IPS-18a (cell line): ENCODE results near the gene UBIAD1.

Experiments used
- H3K27ac ChIP-seq: one replicate; pipeline ENCODE4 v1.5.1; 2013; ENCODE audit warnings: low read length
- H3K27me3 ChIP-seq: one replicate; pipeline ENCODE4 v1.6.1; 2013; ENCODE audit warnings: mild to moderate bottlenecking, low read length; ENCODE audit not compliant: control insufficient read depth, insufficient read depth
- H3K36me3 ChIP-seq: one replicate; pipeline ENCODE4 v1.6.1; 2013; ENCODE audit warnings: low read depth, low read length; ENCODE audit not compliant: control insufficient read depth
- H3K4me1 ChIP-seq: one replicate; pipeline ENCODE4 v1.6.1; 2013; ENCODE audit warnings: low read depth, low read length; ENCODE audit not compliant: control insufficient read depth
- H3K4me3 ChIP-seq: one replicate; pipeline ENCODE4 v1.5.1; 2013; ENCODE audit warnings: low read length
- H3K9ac ChIP-seq: one replicate; pipeline ENCODE4 v1.6.1; 2013; ENCODE audit warnings: mild to moderate bottlenecking, low read length, moderate library complexity
- H3K9me3 ChIP-seq: one replicate; pipeline ENCODE4 v1.6.1; 2013; ENCODE audit warnings: low read depth, low read length; ENCODE audit not compliant: control insufficient read depth

UBIAD1 gene

DNA sequence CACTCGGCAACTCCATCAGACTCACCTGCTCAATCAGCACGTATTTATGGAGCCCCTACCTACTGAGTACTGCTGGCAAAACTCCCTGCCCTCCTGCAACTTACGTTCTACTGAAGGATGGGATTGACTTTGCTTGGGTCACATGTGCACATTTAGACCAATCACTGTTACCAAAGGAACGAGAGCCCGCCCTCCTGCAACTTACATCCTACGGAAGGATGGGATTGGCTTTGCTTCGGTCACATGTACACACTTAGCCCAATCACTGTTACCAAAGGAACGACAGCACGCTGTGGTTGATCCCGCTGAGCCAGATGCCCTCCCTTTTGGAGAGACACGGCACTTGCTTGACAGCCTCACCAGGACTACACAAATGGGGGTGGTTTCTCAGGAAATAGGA, 46.0 kb downstream of the UBIAD1 start:
- Histone ChIP-seq H3K27ac (no peak overlapping the region), H3K9ac (no peak overlapping the region), H3K4me1 (peaks cover 2% of the 10 kb centered on the region), H3K9me3 (no peaks in the 10 kb centered on the region), H3K27me3 (no peaks in the 10 kb centered on the region), H3K36me3 (no peaks in the 10 kb centered on the region), H3K4me3 (no peak overlapping the region)

DNA sequence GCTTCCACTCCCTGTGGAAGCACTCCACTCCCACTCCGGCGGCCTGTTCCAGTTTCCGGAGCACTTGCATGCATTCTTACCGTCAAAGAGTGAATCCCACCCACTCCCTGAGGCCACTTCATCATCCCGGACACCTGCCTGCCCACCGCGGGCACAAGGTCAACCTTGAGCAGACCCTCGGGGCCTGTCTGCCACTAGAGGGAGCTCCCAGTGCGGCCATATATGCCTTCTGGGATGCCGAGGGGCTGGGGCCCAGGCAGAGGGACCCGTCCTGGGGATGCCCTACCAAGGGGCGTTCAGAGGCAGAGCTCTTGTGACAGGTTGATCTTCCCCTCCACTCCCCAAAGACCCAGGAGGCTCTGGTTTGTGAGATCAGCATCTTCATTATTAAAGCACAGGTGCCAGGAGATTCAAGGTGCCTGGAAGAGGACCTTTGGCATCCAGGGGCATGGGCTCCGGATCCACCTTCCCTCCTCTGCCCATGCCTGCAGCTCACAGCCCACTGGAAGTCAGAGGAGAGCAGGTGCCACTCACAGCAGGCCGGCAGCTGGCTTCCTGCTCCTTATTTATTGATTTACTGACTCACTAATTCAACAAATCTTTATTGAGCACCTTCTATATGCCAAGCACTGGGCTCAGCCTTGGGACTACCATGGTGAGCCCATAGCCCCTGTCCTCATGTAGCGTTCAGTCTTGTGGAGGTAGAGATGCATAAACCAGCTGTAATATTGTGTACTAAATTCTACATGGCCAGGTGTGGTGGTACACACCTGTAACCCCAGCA, 47.3 kb downstream of the UBIAD1 start:
- Histone ChIP-seq H3K36me3 (no peaks in the 10 kb centered on the region), H3K27ac (no peak overlapping the region), H3K9me3 (no peaks in the 10 kb centered on the region), H3K27me3 (no peaks in the 10 kb centered on the region), H3K4me1 (peaks cover 4% of the 10 kb centered on the region), H3K4me3 (no peak overlapping the region), H3K9ac (no peak overlapping the region)

DNA sequence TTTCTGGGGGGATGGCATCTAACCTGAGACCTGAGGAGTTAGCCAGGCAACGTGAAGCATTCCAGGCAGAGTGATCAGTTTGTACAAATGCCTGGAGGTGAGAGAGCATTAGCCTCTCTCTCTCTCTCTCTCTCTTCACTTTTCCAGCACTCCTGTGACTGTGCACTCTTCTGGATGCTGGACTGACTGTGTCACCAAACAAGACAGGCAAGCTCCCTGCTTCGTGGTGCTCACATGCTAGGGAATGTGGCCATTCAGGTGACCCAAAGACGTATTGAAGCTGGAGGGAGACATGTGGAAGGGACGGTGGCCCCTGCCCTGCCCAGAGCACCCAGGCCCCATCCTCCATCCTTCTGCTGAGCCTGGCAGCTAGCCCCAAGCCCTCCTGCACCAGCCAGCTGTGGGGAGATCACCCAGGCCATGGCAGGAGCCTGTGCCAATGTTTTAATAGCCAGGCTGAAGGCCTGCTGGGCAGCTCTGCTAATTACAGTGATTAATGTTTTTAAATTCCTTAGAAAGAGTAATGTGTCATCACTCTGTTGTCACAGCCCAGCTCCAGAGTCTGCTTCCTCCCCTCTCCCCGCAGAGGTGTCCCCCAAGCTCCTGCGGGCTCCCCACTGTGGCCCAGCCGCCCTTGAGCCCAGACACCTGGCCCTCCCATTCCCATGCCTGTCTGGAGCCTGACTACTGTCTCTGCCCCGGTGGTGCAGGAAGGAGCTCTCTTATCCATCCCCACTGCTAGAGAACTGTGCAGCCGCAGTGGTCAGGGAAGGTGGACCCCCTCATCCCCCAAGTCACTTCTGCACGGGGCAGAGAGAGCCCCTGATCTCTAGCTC, 48.9 kb downstream of the UBIAD1 start:
- H3K36me3 ChIP-seq = no peaks in the 10 kb centered on the region
- no peaks in the 10 kb centered on the region for H3K27me3 ChIP-seq
- no peak overlapping the region for H3K27ac ChIP-seq
- H3K9ac ChIP-seq = no peak overlapping the region
- no peaks in the 10 kb centered on the region for H3K9me3 ChIP-seq
- H3K4me3 ChIP-seq = no peak overlapping the region
- peaks cover 4% of the 10 kb centered on the region for H3K4me1 ChIP-seq

DNA sequence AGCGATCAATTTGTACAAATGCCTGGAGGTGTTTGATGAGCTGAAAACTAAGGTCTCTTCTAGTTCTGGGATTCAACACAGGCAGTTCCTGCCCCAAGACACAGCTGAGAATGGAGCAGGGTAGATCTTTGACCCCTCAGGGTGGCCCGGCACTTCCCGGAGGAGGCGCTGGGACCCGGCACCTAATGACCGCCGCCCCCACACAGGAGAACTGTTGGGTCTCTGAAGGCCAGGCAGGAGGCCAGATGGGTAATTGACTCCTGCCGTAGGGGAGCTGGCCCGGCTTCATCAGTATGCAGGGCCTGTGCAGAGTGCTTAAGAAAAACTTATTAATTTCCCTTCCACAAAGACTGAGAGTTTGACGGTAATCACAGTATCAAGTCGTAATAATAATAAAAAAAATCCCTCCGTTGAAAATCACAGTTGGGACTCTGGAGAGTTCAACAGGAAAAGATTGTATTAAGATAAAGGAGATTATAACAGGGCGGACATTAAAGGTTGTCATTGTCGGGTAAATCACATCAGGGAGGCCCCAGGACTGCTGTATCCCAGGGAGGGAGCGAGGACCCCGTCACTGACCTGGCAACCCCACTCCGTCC, 51.7 kb downstream of the UBIAD1 start:
- H3K9ac ChIP-seq = no peak overlapping the region
- H3K27me3 ChIP-seq = no peaks in the 10 kb centered on the region
- H3K4me3 ChIP-seq = no peak overlapping the region

DNA sequence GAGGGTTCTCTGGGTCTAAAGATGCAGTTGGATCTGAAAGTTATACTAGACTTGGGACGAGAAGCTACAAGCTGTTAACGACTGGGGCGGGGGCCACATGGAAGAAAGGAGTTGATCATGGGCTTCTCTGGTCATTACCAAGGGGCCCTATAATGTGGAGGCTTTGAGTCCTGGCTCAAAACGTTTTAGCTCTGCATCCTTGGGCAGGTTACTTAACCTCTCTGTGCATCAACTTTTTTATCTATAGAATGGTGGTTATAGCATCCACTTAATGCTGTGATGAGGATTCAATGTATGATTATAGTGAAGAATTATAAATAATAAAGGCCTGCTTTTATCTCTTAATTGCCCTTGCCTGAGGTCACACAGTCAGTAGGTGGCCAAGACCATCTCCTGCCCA, 53.1 kb downstream of the UBIAD1 start:
- no peak overlapping the region for H3K9ac ChIP-seq
- H3K4me1 ChIP-seq = peaks cover 4% of the 10 kb centered on the region
- no peak overlapping the region for H3K27ac ChIP-seq
- H3K27me3 ChIP-seq = no peaks in the 10 kb centered on the region
- no peaks in the 10 kb centered on the region for H3K9me3 ChIP-seq
- no peaks in the 10 kb centered on the region for H3K36me3 ChIP-seq
- H3K4me3 ChIP-seq = no peak overlapping the region

More for the DNA sequence above, 51.7 kb downstream of the UBIAD1 start:
- Histone ChIP-seq H3K36me3 (no peaks in the 10 kb centered on the region), H3K9me3 (no peaks in the 10 kb centered on the region), H3K4me1 (peaks cover 4% of the 10 kb centered on the region), H3K27ac (no peak overlapping the region)

DNA sequence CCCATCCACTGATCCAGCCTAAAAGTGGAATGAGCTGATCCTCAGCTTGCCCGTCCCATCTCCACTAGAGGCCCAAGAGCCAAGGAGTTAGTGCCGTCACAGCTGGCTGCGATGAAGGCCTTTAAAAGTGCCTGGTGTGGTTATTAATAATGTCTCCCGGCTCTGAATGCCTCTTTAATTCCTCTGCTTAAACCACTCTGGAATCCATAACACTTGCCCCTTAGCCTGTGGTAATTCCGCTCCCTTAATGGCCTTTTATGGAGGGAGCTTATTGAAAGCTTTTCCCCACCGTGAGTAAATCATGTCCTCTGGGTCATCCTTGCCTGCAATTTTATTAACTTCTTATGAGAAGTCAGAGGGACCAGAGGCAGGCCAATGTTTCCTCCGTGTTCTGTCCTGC, 55.4 kb downstream of the UBIAD1 start:
- Histone ChIP-seq H3K9ac (no peak overlapping the region), H3K27me3 (no peaks in the 10 kb centered on the region), H3K4me1 (peaks cover 4% of the 10 kb centered on the region), H3K36me3 (no peaks in the 10 kb centered on the region), H3K27ac (no peak overlapping the region), H3K4me3 (no peak overlapping the region), H3K9me3 (no peaks in the 10 kb centered on the region)

DNA sequence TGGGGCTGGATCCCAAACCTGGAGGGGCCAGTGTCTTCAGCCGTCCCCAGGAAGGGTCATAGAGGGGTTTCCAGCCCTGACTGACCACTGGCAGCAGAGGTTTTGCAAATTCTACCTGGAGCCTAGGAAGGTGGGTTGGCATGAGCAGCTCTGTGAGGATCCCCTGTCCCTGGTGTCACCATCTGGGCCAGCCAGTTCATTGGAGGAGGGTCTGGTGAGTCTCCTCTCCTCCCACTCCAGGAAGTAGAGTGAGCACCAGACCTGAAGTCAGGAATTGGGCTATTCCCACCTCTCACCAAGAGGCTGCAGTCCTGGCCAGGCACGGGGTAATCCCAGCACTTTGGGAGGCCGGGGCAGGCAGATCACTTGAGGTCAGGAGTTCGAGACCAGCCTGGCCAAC, 57.4 kb downstream of the UBIAD1 start:
- H3K27me3 ChIP-seq = no peaks in the 10 kb centered on the region
- peaks cover 4% of the 10 kb centered on the region for H3K4me1 ChIP-seq
- H3K9me3 ChIP-seq = no peaks in the 10 kb centered on the region
- no peaks in the 10 kb centered on the region for H3K36me3 ChIP-seq
- H3K27ac ChIP-seq = no peak overlapping the region
- H3K9ac ChIP-seq = no peak overlapping the region
- H3K4me3 ChIP-seq = no peak overlapping the region

DNA sequence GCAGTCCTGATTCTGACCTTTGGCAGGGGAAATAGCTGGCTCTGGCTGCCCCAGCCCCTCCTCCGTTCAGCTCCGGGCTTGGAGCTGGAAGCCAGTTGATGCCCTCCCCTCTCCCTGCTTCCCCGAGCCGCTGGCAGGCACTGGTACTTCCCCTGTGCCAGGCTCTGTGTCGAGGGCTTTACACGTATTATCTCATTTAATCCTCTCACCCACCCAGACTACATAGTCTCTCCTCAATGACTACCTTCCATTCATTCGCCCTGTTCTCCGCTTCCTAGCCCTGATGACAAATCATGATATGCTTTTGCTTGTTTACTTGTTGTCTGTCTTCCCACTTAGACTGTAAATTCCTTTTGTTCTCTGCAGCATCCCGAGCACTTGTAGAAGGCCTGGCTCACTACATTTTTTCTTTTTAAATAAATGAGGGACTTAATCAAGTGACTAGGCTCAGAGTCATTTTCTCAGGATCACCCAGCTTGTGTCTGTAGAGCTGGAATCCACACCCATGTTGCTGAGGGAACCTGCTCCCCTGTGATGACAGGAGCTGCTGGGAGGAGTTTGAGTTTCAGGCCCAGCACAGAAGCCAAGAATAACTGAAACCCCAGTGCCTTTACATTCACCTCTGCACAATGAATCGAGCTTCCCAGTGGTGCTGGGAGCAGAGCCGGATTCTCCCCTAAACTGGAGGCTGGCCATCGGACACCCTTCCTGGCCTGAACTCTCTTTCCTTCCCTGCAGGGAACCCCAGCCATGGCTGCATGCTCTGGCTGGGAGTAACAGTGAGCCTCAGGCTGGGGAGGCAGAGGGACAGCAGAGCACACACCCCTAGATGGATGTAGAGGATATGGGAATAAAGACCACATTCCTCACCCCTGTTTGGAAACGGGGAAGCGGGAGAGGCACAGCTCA, 58.3 kb downstream of the UBIAD1 start:
- Histone ChIP-seq H3K9ac (no peak overlapping the region), H3K27ac (no peak overlapping the region), H3K4me1 (peaks cover 4% of the 10 kb centered on the region), H3K36me3 (no peaks in the 10 kb centered on the region), H3K9me3 (no peaks in the 10 kb centered on the region), H3K27me3 (no peaks in the 10 kb centered on the region), H3K4me3 (no peak overlapping the region)

DNA sequence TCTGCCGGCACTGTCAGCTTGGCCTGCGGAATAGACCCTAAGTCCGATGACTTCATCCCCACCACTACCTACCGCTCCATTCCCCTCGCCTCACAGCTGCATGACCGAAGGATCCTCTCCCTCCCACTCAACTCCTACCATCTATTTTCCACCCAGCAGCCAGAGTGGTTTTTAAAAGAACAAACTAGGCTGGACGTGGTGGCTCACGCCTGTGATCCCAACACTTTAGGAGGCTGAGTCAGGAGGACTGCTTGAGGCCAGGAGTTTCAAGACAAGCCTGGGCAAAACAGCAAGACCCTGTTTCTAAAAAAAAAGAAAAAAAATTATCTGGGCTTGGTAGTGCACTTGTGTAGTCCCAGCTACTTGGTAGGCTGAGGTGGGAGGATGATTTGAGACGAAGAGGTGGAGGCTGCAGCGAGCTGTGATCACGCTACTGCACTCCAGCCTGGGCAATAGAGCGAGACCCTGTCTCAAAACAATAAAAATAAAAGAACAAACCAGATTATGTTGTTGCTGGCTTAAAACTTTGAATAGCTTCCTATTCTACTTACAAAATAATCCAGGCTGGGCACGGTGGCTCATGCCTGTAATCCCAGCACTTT, 59.0 kb downstream of the UBIAD1 start:
- H3K9ac ChIP-seq = no peak overlapping the region
- no peaks in the 10 kb centered on the region for H3K9me3 ChIP-seq
- peaks cover 4% of the 10 kb centered on the region for H3K4me1 ChIP-seq
- no peak overlapping the region for H3K27ac ChIP-seq
- H3K36me3 ChIP-seq = no peaks in the 10 kb centered on the region
- no peak overlapping the region for H3K4me3 ChIP-seq
- H3K27me3 ChIP-seq = no peaks in the 10 kb centered on the region

DNA sequence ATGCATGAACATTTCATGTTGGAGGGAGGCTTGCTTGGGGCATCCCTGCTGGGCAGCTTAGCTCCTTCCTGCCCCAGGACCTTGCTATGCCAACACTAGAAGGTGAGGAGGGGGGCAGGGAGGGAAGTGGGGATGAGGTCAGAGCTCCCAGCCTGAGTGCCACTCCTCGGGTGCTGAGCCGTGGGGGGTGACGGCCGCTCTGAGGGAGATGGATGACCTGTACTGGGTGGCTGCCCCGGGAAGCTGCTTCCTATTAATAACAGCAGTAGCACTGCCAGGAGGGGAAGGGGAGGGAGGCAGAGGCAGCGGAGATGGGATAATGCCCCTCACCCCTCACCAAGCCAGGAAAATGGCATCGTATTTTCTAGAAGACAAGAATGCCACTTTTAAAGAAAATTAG, 60.6 kb downstream of the UBIAD1 start:
- Histone ChIP-seq H3K4me1 (peaks cover 9% of the 10 kb centered on the region), H3K27me3 (no peaks in the 10 kb centered on the region), H3K9ac (no peak overlapping the region)

More for the DNA sequence above, 60.6 kb downstream of the UBIAD1 start:
- H3K27ac ChIP-seq = no peak overlapping the region
- H3K36me3 ChIP-seq = no peaks in the 10 kb centered on the region
- H3K4me3 ChIP-seq = no peak overlapping the region
- H3K9me3 ChIP-seq = no peaks in the 10 kb centered on the region
